WTC11 (cell line): Measurements from ENCODE around the gene AKAP6. TPM values are rescaled to one million over a fixed set of nuclear protein-coding genes. Genes with fewer than 3 reads are reported as not detected.

ENCODE experiments used
- ATAC-seq: fragments of 200-7000 bp; cut with Tn5 transposase; 2 replicates; pipeline ENCODE4 v1.10.0; 2021; ENCODE audit warnings: mild to moderate bottlenecking, moderate library complexity
- CTCF ChIA-PET: fragments of 300-600 bp; sonication (Branson Sonifier 250); formaldehyde crosslinking; loops from one replicate; lab custom pipeline; 2021; ENCODE audit warnings: antibody characterized with exemption; lab: Charles Lee
- POLR2A ChIA-PET: fragments of 350-600 bp; sonication (Branson Sonifier 250); formaldehyde crosslinking; loops from one replicate; lab custom pipeline; 2021; ENCODE audit warnings: antibody characterized with exemption; lab: Charles Lee
- DNase-seq: peaks from one replicate; pipeline ENCODE4 v3.0.0; 2021; ENCODE audit warnings: low spot score
- H3K27ac Mint-ChIP-seq: 2 replicates; pipeline ENCODE4 v1.8.0; 2021; ENCODE audit warnings: mixed read lengths
- H3K27me3 Mint-ChIP-seq: 2 replicates; pipeline ENCODE4 v1.8.0; 2021; ENCODE audit warnings: low read depth, mild to moderate bottlenecking, moderate library complexity, mixed read lengths
- H3K36me3 Mint-ChIP-seq: 2 replicates; pipeline ENCODE4 v1.8.0; 2021; ENCODE audit warnings: mixed read lengths
- H3K4me1 Mint-ChIP-seq: 2 replicates; pipeline ENCODE4 v1.8.0; 2022; ENCODE audit warnings: mixed read lengths
- H3K4me3 Mint-ChIP-seq: 2 replicates; pipeline ENCODE4 v1.8.0; 2021; ENCODE audit warnings: mild to moderate bottlenecking, moderate library complexity, mixed read lengths
- H3K9me3 Mint-ChIP-seq: 2 replicates; pipeline ENCODE4 v1.8.0; 2021; ENCODE audit warnings: mixed read lengths
- AFF4 ChIP-seq: sonication (generic); formaldehyde crosslinking; IDR thresholded peaks from 2 replicates; pipeline ENCODE4 v1.8.1; 2023; ENCODE audit warnings: mild to moderate bottlenecking, missing genetic modification reagents, borderline replicate concordance
- E2F4 ChIP-seq: sonication (generic); formaldehyde crosslinking; IDR thresholded peaks from 2 replicates; pipeline ENCODE4 v1.8.1; 2022; ENCODE audit warnings: low read depth, mild to moderate bottlenecking, moderate library complexity, missing genetic modification reagents, borderline replicate concordance
- FOXP1 ChIP-seq: sonication (generic); formaldehyde crosslinking; IDR thresholded peaks from 2 replicates; pipeline ENCODE4 v1.8.0; 2022; ENCODE audit warnings: missing genetic modification reagents, mild to moderate bottlenecking, moderate library complexity, borderline replicate concordance
- GABPB1 ChIP-seq: sonication (generic); formaldehyde crosslinking; IDR thresholded peaks from 2 replicates; pipeline ENCODE4 v1.8.1; 2023; ENCODE audit warnings: mild to moderate bottlenecking, missing genetic modification reagents
- JUN ChIP-seq: sonication (generic); formaldehyde crosslinking; IDR thresholded peaks from 2 replicates; pipeline ENCODE4 v1.8.0; 2023; ENCODE audit warnings: mild to moderate bottlenecking, missing genetic modification reagents
- KAT7 ChIP-seq: sonication (generic); formaldehyde crosslinking; IDR thresholded peaks from 2 replicates; pipeline ENCODE4 v1.8.1; 2023; ENCODE audit warnings: missing genetic modification reagents, mild to moderate bottlenecking, borderline replicate concordance
- MAX ChIP-seq: sonication (generic); formaldehyde crosslinking; IDR thresholded peaks from 2 replicates; pipeline ENCODE4 v1.8.0; 2022; ENCODE audit warnings: mild to moderate bottlenecking, missing genetic modification reagents
- NR3C1 ChIP-seq: sonication (generic); formaldehyde crosslinking; conservative IDR thresholded peaks from 2 replicates; pipeline ENCODE4 v1.8.1; 2023; ENCODE audit warnings: low read depth, mild to moderate bottlenecking, missing genetic modification reagents
- PREB ChIP-seq: sonication (generic); formaldehyde crosslinking; IDR thresholded peaks from 2 replicates; pipeline ENCODE4 v1.8.1; 2022; ENCODE audit warnings: mild to moderate bottlenecking, missing genetic modification reagents, moderate library complexity, borderline replicate concordance
- PRRX2 ChIP-seq: fragments of 250-450 bp; sonication (Bioruptor Pico); IDR thresholded peaks from 2 replicates; pipeline ENCODE4 v1.8.0; 2021; ENCODE audit warnings: mild to moderate bottlenecking
- TP53 ChIP-seq: sonication (generic); formaldehyde crosslinking; IDR thresholded peaks from 2 replicates; pipeline ENCODE4 v1.8.1; 2023; ENCODE audit warnings: mild to moderate bottlenecking, missing genetic modification reagents
- USF1 ChIP-seq: sonication (generic); formaldehyde crosslinking; IDR thresholded peaks from 2 replicates; pipeline ENCODE4 v1.8.0; 2022; ENCODE audit warnings: mild to moderate bottlenecking, missing genetic modification reagents
- ZNF396 ChIP-seq: fragments of 250-450 bp; sonication (Bioruptor Pico); IDR thresholded peaks from 2 replicates; pipeline ENCODE4 v1.8.0; 2021; ENCODE audit warnings: mild to moderate bottlenecking, moderate library complexity, borderline replicate concordance
- ZSCAN18 ChIP-seq: fragments of 250-450 bp; sonication (Bioruptor Pico); IDR thresholded peaks from 2 replicates; pipeline ENCODE4 v2.1.2; 2022; ENCODE audit warnings: mild to moderate bottlenecking, moderate library complexity
- total RNA-seq: library from RNA; stranded (reverse); gene quantifications from 3 replicates; pipeline ENCODE4 v1.2.3, GENCODE V29; 2021

The AKAP6 gene
- total RNA-seq, 1 experiment from 2014 or later, result 0.63 TPM

GRCh38 chr14:32683679-32684078 is 354.6 kb downstream of the AKAP6 start:
- H3K4me1 Mint-ChIP-seq, result no peaks in the 10 kb centered on the region
- no peak for DNase-seq
- no peak for ATAC-seq
- H3K4me3 Mint-ChIP-seq, result no peak overlapping the region
- H3K27ac Mint-ChIP-seq, result no peak overlapping the region
- ChIA-PET CTCF (no interaction called here), POLR2A (no interaction called here)
- H3K9me3 Mint-ChIP-seq, result no peaks in the 10 kb centered on the region
- no peaks in the 10 kb centered on the region for H3K27me3 Mint-ChIP-seq
- TF ChIP-seq PRRX2 (CRISPR knock-in tag) (no peak), FOXP1 (CRISPR knock-in tag) (no peak), TP53 (CRISPR knock-in tag) (no peak), E2F4 (no peak), ZSCAN18 (CRISPR knock-in tag) (no peak), NR3C1 (CRISPR knock-in tag) (no peak), KAT7 (CRISPR knock-in tag) (no peak)
- TF ChIP-seq, all 79 proteins: peak for 0
- no peaks in the 10 kb centered on the region for H3K36me3 Mint-ChIP-seq

GRCh38 chr14:32688941-32689340 is 359.8 kb downstream of the AKAP6 start:
- POLR2A ChIA-PET, result no interaction called here

GRCh38 chr14:32692441-32692840 is 363.3 kb downstream of the AKAP6 start:
- TF ChIP-seq ZNF396 (CRISPR knock-in tag), result no peak
- TF ChIP-seq USF1, result no peak
- TF ChIP-seq PRRX2 (CRISPR knock-in tag), result no peak
- no peak for TF ChIP-seq AFF4 (CRISPR knock-in tag)
- no peak for TF ChIP-seq MAX (CRISPR knock-in tag)
- TF ChIP-seq FOXP1 (CRISPR knock-in tag), result no peak
- no peaks in the 10 kb centered on the region for H3K27me3 Mint-ChIP-seq
- CTCF ChIA-PET, result no interaction called here
- H3K4me1 Mint-ChIP-seq, result peaks cover 8% of the 10 kb centered on the region
- DNase-seq, result no peak
- no peak overlapping the region for H3K27ac Mint-ChIP-seq
- no peak overlapping the region for H3K4me3 Mint-ChIP-seq
- ATAC-seq, result no peak
- no peaks in the 10 kb centered on the region for H3K36me3 Mint-ChIP-seq
- 0 out of 2 replicates have a peak, but pooled peaks cover 5% of the 10 kb centered on the region for H3K9me3 Mint-ChIP-seq
- POLR2A ChIA-PET, result no interaction called here

More at GRCh38 chr14:32688941-32689340, 359.8 kb downstream of the AKAP6 start:
- TF ChIP-seq JUN (CRISPR knock-in tag) (no peak), GABPB1 (CRISPR knock-in tag) (no peak), PREB (CRISPR knock-in tag) (no peak)
- H3K27me3 Mint-ChIP-seq, result no peaks in the 10 kb centered on the region
- H3K27ac Mint-ChIP-seq, result no peak overlapping the region
- no peak overlapping the region for H3K4me3 Mint-ChIP-seq
- ATAC-seq (no peak), DNase-seq (no peak)
- H3K4me1 Mint-ChIP-seq, result no peaks in the 10 kb centered on the region
- H3K36me3 Mint-ChIP-seq, result no peaks in the 10 kb centered on the region
- CTCF ChIA-PET, result no interaction called here
- 0 out of 2 replicates have a peak, but pooled peaks cover 4% of the 10 kb centered on the region for H3K9me3 Mint-ChIP-seq
